GM10266 (cell line): ENCODE results near the gene PKM.

ENCODE experiments used
- DNase-seq: peaks from one replicate; pipeline ENCODE4 v3.0.0; 2012; ENCODE audit errors: extremely low spot score
- CTCF ChIP-seq: IDR thresholded peaks from 2 replicates; pipeline ENCODE4 v1.5.1; 2012; ENCODE audit warnings: mild to moderate bottlenecking, low read depth; ENCODE audit not compliant: control insufficient read depth, insufficient read depth; ENCODE audit errors: missing control alignments

Gene PKM

GRCh38 chr15:72196409-72197040 is 34.5 kb downstream of the PKM start:
- TF ChIP-seq CTCF: no peak
- peak; percentile 40 for DNase-seq

GRCh38 chr15:72195101-72195511 is 35.9 kb downstream of the PKM start:
- DNase-seq: peak; percentile 43
- no peak for TF ChIP-seq CTCF

- no peak for DNase-seq
- no peak for TF ChIP-seq CTCF
Observed at GRCh38 chr15:72193836-72194396, 37.1 kb downstream of the PKM start.

GRCh38 chr15:72192416-72192815 is 38.6 kb downstream of the PKM start:
- TF ChIP-seq CTCF: no peak
- DNase-seq: no peak

GRCh38 chr15:72189250-72189902 is 41.6 kb downstream of the PKM start:
- no peak for DNase-seq
- no peak for TF ChIP-seq CTCF

GRCh38 chr15:72184165-72184811 is 46.7 kb downstream of the PKM start:
- no peak for TF ChIP-seq CTCF

GRCh38 chr15:72183781-72184164 is 47.2 kb downstream of the PKM start:
- no peak for DNase-seq

More at GRCh38 chr15:72184165-72184811, 46.7 kb downstream of the PKM start:
- no peak for DNase-seq

More at GRCh38 chr15:72183781-72184164, 47.2 kb downstream of the PKM start:
- no peak for TF ChIP-seq CTCF
